Caco-2 (cell line): Measurements from ENCODE around the gene KRTAP5-3. TPM values are rescaled to one million over a fixed set of nuclear protein-coding genes. Genes with fewer than 3 reads are reported as not detected.
A peak's percentile ranks its signal among the peaks of the same experiment; 100 is the strongest.
"Not testable (repeated sequence)": the region's sequence is repeated elsewhere in the genome, so short reads cannot be mapped to it uniquely, and the experiment has no call there.

Experiments
- BruUV-seq: library from RNA; stranded (reverse); fragments of 400-500 nt; replicated peaks from 2 replicates; lab custom pipeline; 2021; lab: Mats Ljungman, UMichigan
- CTCF ChIA-PET: fragments of 300-600 bp; sonication (Branson Sonifier 250); formaldehyde crosslinking; loops from one replicate; lab custom pipeline; 2022; ENCODE audit warnings: antibody characterized with exemption; lab: Charles Lee
- POLR2A ChIA-PET: fragments of 300-600 bp; sonication (Branson Sonifier 250); formaldehyde crosslinking; loops from one replicate; lab custom pipeline; 2022; ENCODE audit warnings: antibody characterized with exemption; lab: Charles Lee
- DNase-seq, 2 experiments: peaks; one replicate each; pipeline versions ENCODE4 v3.0.0 to v3.0.0-alpha.2; 2020 to 2022
- H3K27me3 ChIP-seq: replicated peaks from 2 replicates; pipeline ENCODE4 v1.6.0; 2011; ENCODE audit warnings: low read length; ENCODE audit not compliant: control insufficient read depth, insufficient read depth
- H3K36me3 ChIP-seq: 2 replicates; pipeline ENCODE4 v1.5.1; 2011; ENCODE audit warnings: low read length; ENCODE audit not compliant: control insufficient read depth, insufficient read depth
- H3K4me1 ChIP-seq: fragments of 250-450 bp; sonication (Bioruptor Pico); 2 replicates; pipeline ENCODE4 v1.5.1; 2020; ENCODE audit warnings: mild to moderate bottlenecking
- H3K4me3 ChIP-seq: 2 replicates; pipeline ENCODE4 v1.5.1; 2011; ENCODE audit warnings: low read depth, mild to moderate bottlenecking, control low read depth, low read length
- H3K9me3 ChIP-seq: fragments of 250-450 bp; sonication (Bioruptor Pico); 2 replicates; pipeline ENCODE4 v1.5.1; 2020; ENCODE audit warnings: mild to moderate bottlenecking, moderate library complexity
- H3K27ac Mint-ChIP-seq: one replicate; pipeline ENCODE4 v1.8.0; 2022; ENCODE audit warnings: mixed read lengths; ENCODE audit not compliant: unreplicated experiment
- H3K27me3 Mint-ChIP-seq: one replicate; pipeline ENCODE4 v1.8.0; 2022; ENCODE audit warnings: mixed read lengths; ENCODE audit not compliant: insufficient read depth, unreplicated experiment
- H3K36me3 Mint-ChIP-seq: one replicate; pipeline ENCODE4 v1.8.0; 2022; ENCODE audit warnings: mild to moderate bottlenecking, mixed read lengths; ENCODE audit not compliant: insufficient read depth, unreplicated experiment
- H3K4me1 Mint-ChIP-seq: one replicate; pipeline ENCODE4 v1.8.0; 2022; ENCODE audit warnings: low read depth, mixed read lengths; ENCODE audit not compliant: unreplicated experiment
- H3K4me3 Mint-ChIP-seq: one replicate; pipeline ENCODE4 v1.8.0; 2022; ENCODE audit warnings: mild to moderate bottlenecking, moderate library complexity, mixed read lengths; ENCODE audit not compliant: unreplicated experiment
- H3K9me3 Mint-ChIP-seq: one replicate; pipeline ENCODE4 v1.8.0; 2022; ENCODE audit warnings: mixed read lengths; ENCODE audit not compliant: unreplicated experiment
- CTCF ChIP-seq, 2 experiments: fragments of 200-600 bp in 1 of 2; IDR thresholded peaks; 1 replicate in 1 of 2; 2 replicates in 1 of 2; pipeline versions ENCODE4 v1.5.1 to v1.8.0; 2011 to 2022; ENCODE audit warnings: antibody characterized with exemption in 1 of 2, control low read depth in 1 of 2, inconsistent platforms in 1 of 2, low read depth in 1 of 2, low read length in 1 of 2, mild to moderate bottlenecking in 1 of 2, moderate library complexity in 1 of 2; ENCODE audit not compliant: insufficient read depth in 1 of 2, severe bottlenecking in 1 of 2, unreplicated experiment in 1 of 2
- intact Hi-C: fragments of 100-400 bp; cut with micrococcal nuclease; formaldehyde crosslinking; loops from one replicate; pipeline ENCODE4 v1.10.0; 2022; ENCODE audit not compliant: unreplicated experiment
- total RNA-seq: library from RNA; stranded (reverse); gene quantifications from 2 replicates; pipeline ENCODE4 v1.2.3, GENCODE V29; 2022

Gene KRTAP5-3
- total RNA-seq, 1 experiment from 2014 or later, result not detected

- Histone ChIP-seq H3K9me3 (no peaks in the 10 kb centered on the region), H3K27me3 (no peaks in the 10 kb centered on the region), H3K36me3 (no peaks in the 10 kb centered on the region), H3K4me3 (no peak overlapping the region), H3K4me1 (peaks cover 7% of the 10 kb centered on the region)
- POLR2A ChIA-PET, result no interaction called here
- TF ChIP-seq CTCF (IDR thresholded peaks at IDR 0.05; ENCODE audit: insufficient read depth in 1 of 2, low read depth in 1 of 2, low read length in 1 of 2, severe bottlenecking in 1 of 2, unreplicated experiment in 1 of 2), result no peak
- no peak overlapping the region for H3K27ac Mint-ChIP-seq
- H3K4me1 Mint-ChIP-seq, result no peaks in the 10 kb centered on the region
- no peak for DNase-seq
- intact Hi-C loops, result no loop called here
- no peaks in the 10 kb centered on the region for H3K9me3 Mint-ChIP-seq
- no peaks in the 10 kb centered on the region for H3K27me3 Mint-ChIP-seq
- H3K4me3 Mint-ChIP-seq, result no peak overlapping the region
- H3K36me3 Mint-ChIP-seq, result no peaks in the 10 kb centered on the region
- BruUV-seq, result no TSS peak
- CTCF ChIA-PET, result interaction anchor here (1.1 kb wide), 1 partner anchor 187 kb away, joined by 3 read pairs; the partner anchor contains the start of gene SYT8
Observed at GRCh38 chr11:1647901-1648652, 39.8 kb upstream of the KRTAP5-3 start.

DNA sequence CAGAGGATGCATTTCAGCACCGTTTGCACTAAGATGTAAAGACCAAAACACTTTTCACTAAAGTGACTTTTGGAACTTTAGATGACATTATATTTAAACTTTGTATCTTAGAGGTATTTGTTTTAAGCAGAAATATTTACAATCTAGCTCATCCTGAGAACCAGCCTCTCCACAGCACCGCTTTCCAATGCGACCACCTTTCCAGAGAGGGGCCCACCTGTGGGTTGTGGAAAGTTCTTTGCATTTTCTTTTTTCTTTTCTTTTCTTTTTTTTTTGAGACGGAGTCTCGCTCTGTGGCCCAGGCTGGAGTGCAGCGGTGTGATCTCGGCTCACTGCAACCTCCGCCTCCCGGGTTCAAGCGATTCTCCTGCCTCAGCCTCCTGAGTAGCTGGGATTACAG lies 38.3 kb upstream of the KRTAP5-3 start:
- CTCF ChIA-PET, result interaction anchor here (0.6 to 0.7 kb wide), 5 partner anchors 8 to 506 kb away, joined by 3 to 6 read pairs (median 3); no protein-coding TSS in a partner anchor
- H3K27me3 Mint-ChIP-seq, BruUV-seq, H3K4me3 Mint-ChIP-seq, H3K4me1 ChIP-seq, H3K36me3 ChIP-seq, H3K9me3 Mint-ChIP-seq, intact Hi-C loops, H3K27me3 ChIP-seq, H3K27ac Mint-ChIP-seq, DNase-seq, H3K4me3 ChIP-seq, H3K4me1 Mint-ChIP-seq, H3K36me3 Mint-ChIP-seq, H3K9me3 ChIP-seq: not testable (repeated sequence)
- POLR2A ChIA-PET, result interaction anchor here (0.6 kb wide), 1 partner anchor 74 kb away, joined by 3 read pairs; no protein-coding TSS in a partner anchor

GRCh38 chr11:1645357-1645821 lies 37.1 kb upstream of the KRTAP5-3 start:
- Mint-ChIP-seq H3K4me3 (no peak overlapping the region), H3K36me3 (no peaks in the 10 kb centered on the region), H3K27me3 (no peaks in the 10 kb centered on the region), H3K27ac (no peak overlapping the region), H3K4me1 (no peaks in the 10 kb centered on the region), H3K9me3 (no peaks in the 10 kb centered on the region)
- no TSS peak for BruUV-seq
- Histone ChIP-seq H3K4me1 (no peaks in the 10 kb centered on the region; the same call in 1 of the 2 replicates), H3K36me3 (no peaks in the 10 kb centered on the region), H3K9me3 (no peaks in the 10 kb centered on the region), H3K27me3 (no peaks in the 10 kb centered on the region), H3K4me3 (no peak overlapping the region)
- ChIA-PET POLR2A (no interaction called here), CTCF (no interaction called here)
- DNase-seq, result peak in 1 of 2 experiments; percentile 18
- no peak for TF ChIP-seq CTCF (IDR thresholded peaks at IDR 0.05; ENCODE audit: insufficient read depth in 1 of 2, low read depth in 1 of 2, low read length in 1 of 2, severe bottlenecking in 1 of 2, unreplicated experiment in 1 of 2)
- intact Hi-C loops, result no loop called here
